ENCODE results near the gene EMC9. TPM values are rescaled to one million over a fixed set of nuclear protein-coding genes. Genes with fewer than 3 reads are reported as not detected.
"Not testable (repeated sequence)": the region's sequence is repeated elsewhere in the genome, so short reads cannot be mapped to it uniquely, and the experiment has no call there.

The EMC9 gene
- total and polyA plus RNA-seq, 4 donors = 8.6 to 17.8 (median 13.4) TPM

- no peaks in the 10 kb centered on the region for H3K9me3 ChIP-seq (ENCODE audit: control insufficient read depth in 4 of 4, low read length in 3 of 4)
- H3K4me1 ChIP-seq (ENCODE audit: control insufficient read depth in 4 of 4, insufficient read depth in 4 of 4, low read length in 3 of 4) = peaks cover 4 to 71% (median 52%) of the 10 kb centered on the region in 4 donors
- no peak overlapping the region for H3K9ac ChIP-seq (ENCODE audit: low read depth in 1 of 2, low read length in 2 of 2)
- TF ChIP-seq TAF1 (conservative IDR thresholded peaks at IDR 0.05) = no peak
- no peak for TF ChIP-seq HNF4A (conservative IDR thresholded peaks at IDR 0.05)
- TF ChIP-seq, protein P1, sequence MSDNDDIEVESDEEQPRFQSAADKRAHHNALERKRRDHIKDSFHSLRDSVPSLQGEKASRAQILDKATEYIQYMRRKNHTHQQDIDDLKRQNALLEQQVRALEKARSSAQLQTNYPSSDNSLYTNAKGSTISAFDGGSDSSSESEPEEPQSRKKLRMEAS (IDR thresholded peaks at IDR 0.05) = no peak
- TF ChIP-seq REST (IDR thresholded peaks at IDR 0.05) = no peak
- no peak for TF ChIP-seq SP1 (IDR thresholded peaks at IDR 0.05)
- TF ChIP-seq GABPA (IDR thresholded peaks at IDR 0.05 in 1 of 2, conservative IDR thresholded peaks at IDR 0.05 in 1 of 2) = no peak
- TF ChIP-seq, protein P2, sequence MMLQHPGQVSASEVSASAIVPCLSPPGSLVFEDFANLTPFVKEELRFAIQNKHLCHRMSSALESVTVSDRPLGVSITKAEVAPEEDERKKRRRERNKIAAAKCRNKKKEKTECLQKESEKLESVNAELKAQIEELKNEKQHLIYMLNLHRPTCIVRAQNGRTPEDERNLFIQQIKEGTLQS (IDR thresholded peaks at IDR 0.05) = no peak
- TF ChIP-seq CTCF (IDR thresholded peaks at IDR 0.05; ENCODE audit: low read depth, low read length, missing input control) = no peak
- TF ChIP-seq FOXA1 (IDR thresholded peaks at IDR 0.05) = no peak
- TF ChIP-seq, protein P3, sequence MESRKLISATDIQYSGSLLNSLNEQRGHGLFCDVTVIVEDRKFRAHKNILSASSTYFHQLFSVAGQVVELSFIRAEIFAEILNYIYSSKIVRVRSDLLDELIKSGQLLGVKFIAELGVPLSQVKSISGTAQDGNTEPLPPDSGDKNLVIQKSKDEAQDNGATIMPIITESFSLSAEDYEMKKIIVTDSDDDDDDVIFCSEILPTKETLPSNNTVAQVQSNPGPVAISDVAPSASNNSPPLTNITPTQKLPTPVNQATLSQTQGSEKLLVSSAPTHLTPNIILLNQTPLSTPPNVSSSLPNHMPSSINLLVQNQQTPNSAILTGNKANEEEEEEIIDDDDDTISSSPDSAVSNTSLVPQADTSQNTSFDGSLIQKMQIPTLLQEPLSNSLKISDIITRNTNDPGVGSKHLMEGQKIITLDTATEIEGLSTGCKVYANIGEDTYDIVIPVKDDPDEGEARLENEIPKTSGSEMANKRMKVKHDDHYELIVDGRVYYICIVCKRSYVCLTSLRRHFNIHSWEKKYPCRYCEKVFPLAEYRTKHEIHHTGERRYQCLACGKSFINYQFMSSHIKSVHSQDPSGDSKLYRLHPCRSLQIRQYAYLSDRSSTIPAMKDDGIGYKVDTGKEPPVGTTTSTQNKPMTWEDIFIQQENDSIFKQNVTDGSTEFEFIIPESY (IDR thresholded peaks at IDR 0.05) = no peak
- TF ChIP-seq JUND (IDR thresholded peaks at IDR 0.05) = no peak
- TF ChIP-seq NR2F2 (IDR thresholded peaks at IDR 0.05) = no peak
- TF ChIP-seq RXRA (IDR thresholded peaks at IDR 0.05) = no peak
- TF ChIP-seq RAD21 (IDR thresholded peaks at IDR 0.05) = no peak
- no peak for TF ChIP-seq YY1 (IDR thresholded peaks at IDR 0.05)
- TF ChIP-seq HNF4G (IDR thresholded peaks at IDR 0.05) = no peak
- no peak for TF ChIP-seq EGR1 (IDR thresholded peaks at IDR 0.05; ENCODE audit: low read depth in 2 of 2)
- TF ChIP-seq FOXA2 (IDR thresholded peaks at IDR 0.05) = no peak
- 60% methylated on average over 4 of the region's 4 CpGs for WGBS
- no peaks in the 10 kb centered on the region for H3K27me3 ChIP-seq (ENCODE audit: control insufficient read depth in 4 of 4, insufficient read depth in 4 of 4, low read length in 3 of 4)
- DNase-seq (ENCODE audit: low spot score) = no peak
- H3K27ac ChIP-seq (ENCODE audit: low read depth in 1 of 2, low read length in 2 of 2) = no peak overlapping the region
- H3K4me3 ChIP-seq (ENCODE audit: low read depth in 1 of 3, low read length in 3 of 3) = no peak overlapping the region
- peaks cover 0 to 19% (median 5%) of the 10 kb centered on the region in 4 donors for H3K36me3 ChIP-seq (ENCODE audit: control insufficient read depth in 4 of 4, insufficient read depth in 3 of 4, low read depth in 1 of 4, low read length in 3 of 4)
Measured at GRCh38 chr14:24106672-24107271, 34.6 kb downstream of the EMC9 start.

DNA sequence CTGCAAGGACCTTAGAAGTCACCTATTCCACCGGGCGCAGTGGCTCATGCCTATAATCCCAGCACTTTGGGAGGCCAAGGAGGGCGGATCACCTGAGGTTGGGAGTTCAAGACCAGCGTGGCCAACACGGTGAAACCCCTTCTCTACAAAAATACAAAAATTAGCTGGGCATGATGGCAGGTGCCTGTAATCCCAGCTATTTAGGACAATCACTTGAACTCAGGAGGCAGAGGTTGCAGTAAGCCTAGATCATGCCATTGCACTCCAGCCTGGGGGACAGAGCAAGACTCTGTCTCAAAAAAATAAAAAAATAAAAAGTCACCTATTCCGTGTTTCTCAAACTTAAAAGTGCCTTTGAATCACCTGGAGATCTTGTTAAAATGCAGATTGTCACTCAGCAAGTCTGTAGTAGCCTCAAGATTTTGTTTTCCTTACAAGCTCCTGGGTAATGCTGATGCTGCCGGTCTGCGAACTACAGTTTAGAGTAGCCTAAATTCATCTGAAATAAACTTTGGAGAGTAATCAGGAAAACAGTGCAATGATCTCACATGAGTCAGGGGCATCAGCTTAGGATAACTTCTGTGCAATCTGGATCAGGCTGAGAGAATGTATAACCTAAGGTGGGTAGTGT is 35.7 kb downstream of the EMC9 start:
- H3K9me3 ChIP-seq (ENCODE audit: control insufficient read depth in 4 of 4, low read length in 3 of 4); H3K4me3 ChIP-seq (ENCODE audit: low read depth in 1 of 3, low read length in 3 of 3); DNase-seq (ENCODE audit: low spot score); H3K27me3 ChIP-seq (ENCODE audit: control insufficient read depth in 4 of 4, insufficient read depth in 4 of 4, low read length in 3 of 4); H3K9ac ChIP-seq (ENCODE audit: low read depth in 1 of 2, low read length in 2 of 2): not testable (repeated sequence)
- 69% methylated on average over 8 of the region's 8 CpGs for WGBS
- peak overlapping the region; percentile 16 to 53 for H3K27ac ChIP-seq (ENCODE audit: low read depth in 1 of 2, low read length in 2 of 2)
- H3K4me1 ChIP-seq (ENCODE audit: control insufficient read depth in 4 of 4, insufficient read depth in 4 of 4, low read length in 3 of 4) = peaks cover 4 to 76% (median 51%) of the 10 kb centered on the region in 4 donors
- peaks cover under 1 to 25% (median 5%) of the 10 kb centered on the region in 4 donors for H3K36me3 ChIP-seq (ENCODE audit: control insufficient read depth in 4 of 4, insufficient read depth in 3 of 4, low read depth in 1 of 4, low read length in 3 of 4)

Data from liver (tissue), 9 donors.